ENCODE results near the gene MTM1.

The MTM1 gene

DNA sequence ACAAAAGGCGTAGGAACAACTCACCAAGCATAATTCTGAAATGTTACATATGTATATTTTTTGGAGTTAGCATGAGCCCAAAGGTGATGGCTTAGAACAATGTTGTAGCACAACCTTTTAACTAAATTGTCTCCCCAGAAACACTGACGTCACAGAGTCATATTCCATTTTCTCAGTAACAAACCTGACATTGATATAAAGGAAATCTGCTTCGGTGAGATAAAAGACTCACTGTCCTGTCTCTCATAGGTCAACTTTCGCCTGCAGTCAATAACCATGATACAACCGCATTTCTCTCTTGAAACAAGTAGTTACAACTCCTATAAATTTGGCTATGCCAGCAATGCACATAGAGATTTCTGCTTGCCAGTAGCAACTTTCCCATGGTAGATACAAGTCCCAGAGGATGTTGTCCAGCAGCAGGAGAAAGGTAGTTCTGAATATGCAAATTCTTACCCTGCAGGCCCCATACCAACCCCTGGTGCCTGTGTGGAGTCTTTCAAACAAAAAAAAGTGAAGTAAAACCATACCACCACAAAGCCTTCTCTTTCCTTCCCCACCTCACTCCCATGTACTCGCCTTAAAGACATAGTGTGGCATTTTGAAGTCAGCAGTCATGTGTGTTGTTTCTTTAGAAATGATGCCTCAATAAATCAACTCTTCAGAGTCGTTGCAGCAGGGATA, 47.9 kb downstream of the MTM1 start:
- no peaks in the 10 kb centered on the region for H3K27me3 ChIP-seq
- H3K4me1 ChIP-seq = no peaks in the 10 kb centered on the region
- no peak for TF ChIP-seq CTCF (IDR thresholded peaks at IDR 0.05)
- no peak overlapping the region for H3K4me3 ChIP-seq
- intact Hi-C loops (cut with DNase I; ENCODE audit: low total_unique reads) = no loop called here
- H3K9me3 ChIP-seq = no peaks in the 10 kb centered on the region
- H3K36me3 ChIP-seq = peaks cover 6 to 26% (median 24%) of the 10 kb centered on the region in 3 donors
- H3K27ac ChIP-seq = no peak overlapping the region
- DNase-seq = no peak

DNA sequence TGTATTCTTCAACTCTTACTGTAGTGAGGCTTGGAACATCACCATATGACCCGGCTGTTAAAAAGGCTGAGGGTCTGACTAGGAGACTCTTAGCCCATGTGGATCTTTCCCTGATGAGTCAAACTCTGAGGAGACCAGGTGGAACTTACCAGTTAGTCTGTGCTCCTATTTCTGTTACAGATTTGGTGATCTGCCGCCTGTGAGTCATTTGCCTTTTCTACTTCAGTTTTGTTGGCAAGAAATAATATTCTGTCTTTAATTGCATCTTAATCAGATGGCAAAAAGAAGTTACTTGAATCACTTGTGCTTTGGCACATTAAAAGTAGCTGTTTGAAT, 48.4 kb downstream of the MTM1 start:
- DNase-seq = no peak
- TF ChIP-seq CTCF (IDR thresholded peaks at IDR 0.05) = no peak
- Histone ChIP-seq H3K27ac (no peak overlapping the region), H3K9me3 (no peaks in the 10 kb centered on the region), H3K27me3 (no peaks in the 10 kb centered on the region), H3K4me3 (no peak overlapping the region), H3K4me1 (no peaks in the 10 kb centered on the region), H3K36me3 (peaks cover 6 to 26% (median 24%) of the 10 kb centered on the region in 3 donors)
- intact Hi-C loops (cut with DNase I; ENCODE audit: low total_unique reads) = no loop called here

GRCh38 chrX:150621652-150622051, 53.2 kb downstream of the MTM1 start:
- intact Hi-C loops (cut with DNase I; ENCODE audit: low total_unique reads) = no loop called here
- DNase-seq = no peak

GRCh38 chrX:150623583-150623982, 55.2 kb downstream of the MTM1 start:
- intact Hi-C loops (cut with DNase I; ENCODE audit: low total_unique reads) = no loop called here
- DNase-seq = no peak
- H3K9me3 ChIP-seq = no peaks in the 10 kb centered on the region
- peaks cover 6 to 29% (median 16%) of the 10 kb centered on the region in 3 donors for H3K36me3 ChIP-seq
- no peak overlapping the region for H3K4me3 ChIP-seq
- TF ChIP-seq CTCF (IDR thresholded peaks at IDR 0.05) = no peak
- no peak overlapping the region for H3K27ac ChIP-seq
- H3K4me1 ChIP-seq = no peaks in the 10 kb centered on the region
- H3K27me3 ChIP-seq = no peaks in the 10 kb centered on the region

More at GRCh38 chrX:150621652-150622051, 53.2 kb downstream of the MTM1 start:
- no peaks in the 10 kb centered on the region for H3K9me3 ChIP-seq
- no peak overlapping the region for H3K27ac ChIP-seq
- TF ChIP-seq CTCF (IDR thresholded peaks at IDR 0.05) = no peak
- no peaks in the 10 kb centered on the region for H3K4me1 ChIP-seq
- H3K27me3 ChIP-seq = no peaks in the 10 kb centered on the region
- peaks cover 6 to 19% (median 16%) of the 10 kb centered on the region in 3 donors for H3K36me3 ChIP-seq
- no peak overlapping the region for H3K4me3 ChIP-seq

DNA sequence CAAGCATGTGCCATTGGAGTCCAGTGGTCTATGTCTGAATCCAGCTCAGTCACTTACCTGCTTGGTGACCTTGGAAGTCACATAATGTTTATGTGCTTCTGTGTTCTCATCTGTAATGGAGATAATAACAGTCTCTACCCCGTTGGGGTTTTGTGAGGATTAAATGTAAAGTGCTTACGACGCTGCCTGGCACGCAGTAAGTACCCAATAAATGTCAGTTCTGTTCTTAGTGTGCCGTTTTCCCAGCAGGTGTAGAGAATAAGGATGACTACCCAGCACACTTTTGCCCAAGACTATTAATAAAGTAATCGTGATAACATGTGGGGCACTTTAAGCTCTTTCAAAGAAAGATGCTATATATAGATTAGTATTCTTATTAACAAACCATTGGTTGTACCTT, 56.7 kb downstream of the MTM1 start:
- H3K27me3 ChIP-seq = no peaks in the 10 kb centered on the region
- H3K36me3 ChIP-seq = peaks cover 6 to 26% (median 7%) of the 10 kb centered on the region in 3 donors
- no peak for DNase-seq
- no peak overlapping the region for H3K27ac ChIP-seq
- no peaks in the 10 kb centered on the region for H3K9me3 ChIP-seq
- no peak overlapping the region for H3K4me3 ChIP-seq
- no peak for TF ChIP-seq CTCF (IDR thresholded peaks at IDR 0.05)
- H3K4me1 ChIP-seq = no peaks in the 10 kb centered on the region
- intact Hi-C loops (cut with DNase I; ENCODE audit: low total_unique reads) = no loop called here

- Histone ChIP-seq H3K4me3 (no peak overlapping the region), H3K4me1 (no peaks in the 10 kb centered on the region), H3K9me3 (no peaks in the 10 kb centered on the region), H3K27ac (no peak overlapping the region), H3K36me3 (peaks cover 0 to 19% (median under 1%) of the 10 kb centered on the region in 3 donors), H3K27me3 (no peaks in the 10 kb centered on the region)
- TF ChIP-seq CTCF (IDR thresholded peaks at IDR 0.05) = no peak
- no peak for DNase-seq
- intact Hi-C loops (cut with DNase I; ENCODE audit: low total_unique reads) = no loop called here
These were observed 57.5 kb downstream of the MTM1 start for GRCh38 chrX:150625875-150626274.
